ENCODE data around the gene DRAP1. TPM values are rescaled to one million over a fixed set of nuclear protein-coding genes. Genes with fewer than 3 reads are reported as not detected.
"Not testable (repeated sequence)": the region's sequence is repeated elsewhere in the genome, so short reads cannot be mapped to it uniquely, and the experiment has no call there.

Gene DRAP1
- total RNA-seq, 1 donor from 2014 or later = 69.8 TPM

DNA sequence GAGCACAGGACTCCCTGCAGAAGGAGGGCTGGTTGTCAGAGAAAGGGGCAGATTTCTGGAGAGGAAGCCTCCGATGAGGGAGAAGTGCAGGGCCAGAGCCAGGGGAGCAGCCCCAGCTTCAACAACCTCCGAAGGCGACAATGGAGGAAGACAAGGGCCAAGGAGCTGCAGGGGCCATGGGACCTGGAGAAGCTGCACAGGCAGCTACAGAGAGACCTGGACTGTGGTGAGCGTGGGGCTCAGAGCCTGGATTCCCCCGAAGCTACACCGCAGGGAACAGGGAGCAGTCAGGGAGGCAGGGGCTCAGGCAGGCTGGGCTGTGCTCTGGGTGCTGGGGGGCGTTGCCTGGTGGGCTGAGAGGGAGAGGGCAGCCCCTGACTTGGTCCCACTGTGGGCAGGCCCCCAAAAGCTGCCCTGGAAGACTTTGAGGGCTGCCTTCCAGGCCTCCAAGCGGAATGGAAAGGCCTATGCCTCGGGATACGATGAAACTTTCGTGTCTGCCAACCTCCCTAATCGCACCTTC lies 28.4 kb downstream of the DRAP1 start:
- ATAC-seq = no peak

DNA sequence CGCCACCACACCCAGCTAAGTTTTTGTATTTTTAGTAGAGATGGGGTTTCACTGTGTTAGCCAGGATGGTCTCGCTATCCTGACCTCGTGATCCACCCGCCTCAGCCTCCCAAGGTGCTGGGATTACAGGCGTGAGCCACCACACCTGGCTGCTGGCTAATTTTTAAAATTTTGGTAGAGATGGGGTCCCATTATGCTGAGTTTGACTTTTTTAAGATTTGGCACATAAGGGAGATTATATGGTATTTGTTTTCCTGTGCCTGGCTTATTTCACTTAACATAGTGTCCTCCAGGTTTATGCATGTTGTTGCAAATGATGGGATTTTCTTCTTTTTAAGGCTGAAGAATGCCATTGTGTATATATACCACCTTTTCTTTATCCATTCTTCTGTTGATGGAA lies 31.5 kb downstream of the DRAP1 start:
- intact Hi-C loops (cut with DNase I); ATAC-seq; DNase-seq (ENCODE audit: low spot score): not testable (repeated sequence)

More for the DNA sequence above, 28.4 kb downstream of the DRAP1 start:
- intact Hi-C loops (cut with DNase I) = no loop called here
- no peak for DNase-seq (ENCODE audit: low spot score)

DNA sequence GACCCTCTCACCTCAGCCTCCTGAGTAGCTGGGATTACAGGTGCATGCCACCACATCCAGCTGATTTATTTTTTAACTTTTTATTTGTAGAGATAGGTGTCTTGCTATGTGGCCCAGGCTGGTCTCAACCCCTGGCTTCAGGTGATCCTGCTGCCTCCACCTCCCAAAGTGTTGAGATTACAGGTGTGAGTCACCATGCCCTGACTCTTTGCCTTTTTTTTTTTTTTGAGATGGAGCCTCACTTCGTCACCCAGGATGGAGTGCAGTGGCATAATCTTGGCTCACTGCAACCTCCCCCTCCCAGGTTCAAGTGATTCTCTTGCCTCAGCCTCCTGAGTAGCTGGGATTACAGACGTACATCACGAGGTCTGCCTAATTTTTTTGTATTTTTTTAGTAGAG lies 32.4 kb downstream of the DRAP1 start:
- DNase-seq (ENCODE audit: low spot score); intact Hi-C loops (cut with DNase I); ATAC-seq: not testable (repeated sequence)

DNA sequence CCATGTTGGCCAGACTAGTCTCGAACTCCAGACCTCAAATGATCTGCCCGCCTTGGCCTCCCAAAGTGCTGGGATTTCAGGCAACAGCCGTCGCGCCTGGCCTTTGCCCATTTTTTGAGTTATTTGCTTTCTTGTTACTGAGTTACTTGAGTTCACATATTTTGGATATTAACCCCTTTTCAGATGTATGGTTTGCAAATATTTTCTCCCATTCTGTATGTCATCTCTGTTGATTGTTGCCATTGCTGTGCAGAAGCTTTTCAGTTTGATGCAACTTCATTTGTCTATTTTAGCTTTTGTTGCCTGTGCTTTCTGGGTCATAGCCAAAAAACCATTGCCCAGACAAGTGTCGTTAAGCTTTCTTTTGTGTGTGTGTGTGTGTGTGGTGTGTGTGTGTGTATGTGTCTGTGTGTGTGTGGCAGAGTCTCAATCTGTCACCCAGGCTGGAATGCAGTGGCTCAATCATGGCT lies 32.9 kb downstream of the DRAP1 start:
- intact Hi-C loops (cut with DNase I) = no loop called here
- DNase-seq (ENCODE audit: low spot score) = no peak
- ATAC-seq = no peak

DNA sequence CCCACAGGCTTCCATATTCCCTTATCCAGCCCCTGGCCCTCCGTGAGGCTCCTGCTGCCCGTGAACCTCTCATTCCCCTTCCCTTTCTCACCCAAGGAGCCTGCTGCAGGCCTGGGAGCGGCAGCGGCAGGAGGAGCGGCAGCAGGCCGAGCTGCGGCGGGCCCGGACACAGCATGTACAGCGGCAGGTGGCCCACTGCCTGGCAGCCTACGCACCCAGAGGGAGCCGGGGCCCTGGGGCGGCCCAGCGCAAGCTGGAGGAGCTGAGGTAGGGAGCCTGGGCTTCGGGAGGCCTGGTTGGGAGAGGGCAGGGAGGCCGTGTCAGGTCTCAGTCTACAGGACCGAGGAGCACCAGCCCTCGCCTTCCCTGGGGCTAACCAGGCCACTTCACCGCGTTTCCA lies 34.2 kb downstream of the DRAP1 start:
- no peak for ATAC-seq
- no peak for DNase-seq (ENCODE audit: low spot score)
- intact Hi-C loops (cut with DNase I) = no loop called here

DNA sequence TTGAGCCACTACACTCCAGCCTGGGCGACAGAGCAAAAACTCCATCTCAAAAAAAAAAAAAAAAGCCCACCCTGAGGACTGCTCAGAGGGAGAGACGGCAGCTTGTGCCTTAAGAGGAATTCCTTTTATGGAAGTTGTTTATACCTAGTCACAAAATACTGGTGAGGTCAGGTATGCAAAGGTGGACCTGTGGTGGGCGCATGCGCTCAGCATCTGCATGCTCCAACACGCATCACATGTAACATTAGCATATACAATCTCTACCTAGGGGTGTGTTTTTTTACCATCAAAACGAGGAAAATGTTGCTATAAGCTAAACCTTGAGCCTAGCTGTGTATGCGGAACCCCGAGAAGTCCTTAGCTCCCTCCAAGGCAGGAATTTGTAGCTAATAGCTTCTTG lies 35.5 kb downstream of the DRAP1 start:
- intact Hi-C loops (cut with DNase I) = no loop called here
- ATAC-seq = no peak
- no peak for DNase-seq (ENCODE audit: low spot score)

DNA sequence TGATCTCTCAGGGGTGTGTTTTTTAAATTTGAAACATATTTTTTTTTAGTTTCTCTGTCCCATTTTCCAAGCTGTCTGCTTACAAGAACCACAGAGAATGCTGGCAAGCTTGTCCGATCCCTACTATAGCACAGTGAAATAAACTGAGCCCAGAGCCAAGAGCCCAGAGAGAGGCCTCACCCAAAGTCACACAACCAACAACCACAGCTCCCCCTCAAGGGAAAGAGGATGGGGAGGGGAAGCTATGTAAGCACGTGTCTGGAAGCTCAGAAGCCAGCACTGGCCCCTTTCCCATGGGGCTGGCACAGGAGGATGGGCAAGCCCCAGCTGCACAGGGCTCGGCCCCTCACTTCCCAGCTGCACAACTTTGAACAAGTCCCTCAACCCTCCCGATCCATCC lies 39.1 kb downstream of the DRAP1 start:
- DNase-seq (ENCODE audit: low spot score) (no peak), ATAC-seq (no peak)
- intact Hi-C loops (cut with DNase I) = no loop called here

DNA sequence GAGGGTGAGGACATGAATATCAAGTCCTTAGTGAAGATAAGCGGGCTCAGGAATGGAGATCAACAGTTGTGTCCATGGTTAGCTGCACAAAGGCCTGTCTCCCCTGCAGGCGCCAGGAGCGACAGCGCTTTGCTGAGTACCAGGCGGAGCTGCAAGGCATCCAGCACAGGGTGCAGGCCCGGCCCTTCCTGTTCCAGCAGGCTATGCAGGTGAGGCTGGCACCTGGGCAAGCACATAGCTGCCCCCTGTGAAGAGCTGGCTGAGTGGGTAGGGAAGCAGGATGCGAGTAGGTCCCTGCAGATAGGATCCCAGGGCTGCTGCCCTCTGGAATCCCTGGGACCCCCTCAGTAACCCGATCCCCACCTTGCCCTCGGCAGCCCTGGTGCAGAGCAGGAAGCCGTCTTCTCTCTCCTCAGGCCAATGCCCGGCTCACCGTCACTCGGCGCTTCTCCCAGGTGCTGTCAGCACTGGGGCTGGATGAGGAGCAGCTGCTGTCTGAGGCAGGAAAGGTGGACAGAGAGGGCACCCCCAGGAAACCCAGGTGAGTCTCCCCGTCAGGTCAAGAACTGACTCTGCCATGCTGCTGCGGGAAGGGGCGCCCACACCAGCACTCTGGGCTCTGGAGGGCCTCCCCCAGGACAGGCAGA lies 39.7 kb downstream of the DRAP1 start:
- ATAC-seq (no peak), DNase-seq (ENCODE audit: low spot score) (no peak)
- intact Hi-C loops (cut with DNase I) = no loop called here

DNA sequence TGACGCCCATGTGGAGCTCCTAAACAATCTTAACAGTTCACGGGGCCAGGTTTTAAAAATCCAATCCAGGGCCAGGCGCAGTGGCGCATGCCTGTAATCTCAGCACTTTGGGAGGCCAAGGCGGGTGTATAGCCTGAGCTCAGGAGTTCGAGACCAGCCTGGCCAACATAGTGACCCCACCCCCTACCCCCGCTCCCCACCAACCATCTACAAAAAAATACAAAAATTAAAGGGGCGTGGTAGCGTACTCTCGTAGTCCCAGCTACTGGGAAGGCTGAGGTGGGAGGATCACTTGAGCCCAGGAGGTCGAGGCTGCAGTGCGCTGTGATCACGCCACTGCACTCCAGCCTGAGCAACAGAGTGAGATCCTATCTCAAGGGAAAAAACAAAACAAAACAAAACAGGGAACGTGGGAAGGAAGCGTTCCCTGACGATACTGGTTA lies 41.6 kb downstream of the DRAP1 start:
- intact Hi-C loops (cut with DNase I) = no loop called here
- DNase-seq (ENCODE audit: low spot score) (no peak), ATAC-seq (peak; percentile 22)

DNA sequence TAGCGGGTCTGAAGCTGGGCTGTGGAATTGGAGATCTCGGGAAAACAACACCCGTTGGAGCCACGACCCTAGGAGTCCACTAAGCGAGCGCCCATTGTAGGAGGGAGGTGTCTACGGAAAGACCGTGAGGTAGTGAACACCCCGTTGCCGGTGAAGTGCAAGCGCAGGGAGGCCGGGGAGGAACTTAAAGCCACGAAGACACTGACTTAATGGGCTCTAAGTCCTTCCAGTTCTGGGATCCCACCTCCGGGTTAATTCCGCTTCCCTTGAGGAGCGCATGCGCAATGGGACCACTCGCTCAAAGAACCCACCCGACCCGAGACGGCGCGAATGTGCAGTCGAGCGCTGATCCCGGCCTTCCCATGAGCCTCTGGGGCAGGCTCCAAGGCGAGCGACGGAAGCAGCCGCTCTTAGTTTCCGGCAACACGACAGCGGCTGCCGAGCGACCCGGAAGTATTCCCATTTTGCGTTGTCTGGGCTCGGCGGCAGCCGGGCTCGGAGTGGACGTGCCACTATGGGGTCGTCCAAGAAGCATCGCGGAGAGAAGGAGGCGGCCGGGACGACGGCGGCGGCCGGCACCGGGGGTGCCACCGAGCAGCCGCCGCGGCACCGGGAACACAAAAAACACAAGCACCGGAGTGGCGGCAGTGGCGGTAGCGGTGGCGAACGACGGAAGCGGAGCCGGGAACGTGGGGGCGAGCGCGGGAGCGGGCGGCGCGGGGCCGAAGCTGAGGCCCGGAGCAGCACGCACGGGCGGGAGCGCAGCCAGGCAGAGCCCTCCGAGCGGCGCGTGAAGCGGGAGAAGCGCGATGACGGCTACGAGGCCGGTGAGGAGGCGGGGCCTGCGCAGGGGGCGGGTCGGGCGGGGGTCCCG lies 42.3 kb downstream of the DRAP1 start, which contains the start of gene SART1:
TSS of gene SART1 (plus strand) at position 468 of the 874 bp plus-strand sequence. CDS start at position 515, 47 bp downstream.
- peak; percentile 98 for DNase-seq (ENCODE audit: low spot score)
- intact Hi-C loops (cut with DNase I) = no loop called here
- ATAC-seq = peak; percentile 99

DNA sequence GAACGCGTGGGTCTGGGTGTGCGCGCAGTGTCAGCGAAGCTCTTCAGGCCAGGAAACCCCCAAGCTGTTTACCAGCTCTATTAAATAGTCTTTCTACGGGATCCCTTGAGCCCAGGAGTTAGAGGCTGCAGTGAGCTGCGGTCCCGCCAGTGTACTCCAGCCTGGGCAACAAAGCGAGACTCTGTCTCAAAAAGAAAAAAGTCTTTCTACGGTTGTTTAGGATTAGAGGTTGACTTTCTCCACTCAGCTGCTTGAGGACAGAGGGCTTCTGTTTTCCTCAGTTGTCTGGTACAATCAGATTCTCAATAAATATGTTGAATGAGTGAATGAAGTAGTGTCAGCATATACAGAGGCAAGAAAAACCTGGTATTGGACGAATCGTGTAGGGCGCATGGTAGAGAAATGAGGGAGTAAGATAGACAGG lies 42.9 kb downstream of the DRAP1 start:
- DNase-seq (ENCODE audit: low spot score) (no peak), ATAC-seq (no peak)
- intact Hi-C loops (cut with DNase I) = no loop called here

DNA sequence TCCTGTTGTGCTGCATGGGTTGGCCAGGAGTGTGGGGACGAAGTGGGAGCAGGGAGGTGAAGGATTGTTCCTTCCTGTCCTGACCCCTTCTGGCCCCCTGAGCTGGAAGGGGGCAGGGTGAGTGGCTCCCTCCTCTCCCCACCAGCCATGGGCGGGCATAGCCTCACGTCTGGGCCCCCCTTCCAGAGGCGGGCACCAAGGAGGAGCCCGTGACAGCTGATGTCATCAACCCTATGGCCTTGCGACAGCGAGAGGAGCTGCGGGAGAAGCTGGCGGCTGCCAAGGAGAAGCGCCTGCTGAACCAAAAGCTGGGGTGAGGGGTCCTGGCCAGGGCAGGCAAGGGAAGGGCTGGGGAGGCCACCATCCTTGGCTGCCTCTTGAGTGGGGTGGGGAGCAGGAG lies 45.7 kb downstream of the DRAP1 start:
- ATAC-seq = no peak
- DNase-seq (ENCODE audit: low spot score) = no peak
- intact Hi-C loops (cut with DNase I) = no loop called here

DNA sequence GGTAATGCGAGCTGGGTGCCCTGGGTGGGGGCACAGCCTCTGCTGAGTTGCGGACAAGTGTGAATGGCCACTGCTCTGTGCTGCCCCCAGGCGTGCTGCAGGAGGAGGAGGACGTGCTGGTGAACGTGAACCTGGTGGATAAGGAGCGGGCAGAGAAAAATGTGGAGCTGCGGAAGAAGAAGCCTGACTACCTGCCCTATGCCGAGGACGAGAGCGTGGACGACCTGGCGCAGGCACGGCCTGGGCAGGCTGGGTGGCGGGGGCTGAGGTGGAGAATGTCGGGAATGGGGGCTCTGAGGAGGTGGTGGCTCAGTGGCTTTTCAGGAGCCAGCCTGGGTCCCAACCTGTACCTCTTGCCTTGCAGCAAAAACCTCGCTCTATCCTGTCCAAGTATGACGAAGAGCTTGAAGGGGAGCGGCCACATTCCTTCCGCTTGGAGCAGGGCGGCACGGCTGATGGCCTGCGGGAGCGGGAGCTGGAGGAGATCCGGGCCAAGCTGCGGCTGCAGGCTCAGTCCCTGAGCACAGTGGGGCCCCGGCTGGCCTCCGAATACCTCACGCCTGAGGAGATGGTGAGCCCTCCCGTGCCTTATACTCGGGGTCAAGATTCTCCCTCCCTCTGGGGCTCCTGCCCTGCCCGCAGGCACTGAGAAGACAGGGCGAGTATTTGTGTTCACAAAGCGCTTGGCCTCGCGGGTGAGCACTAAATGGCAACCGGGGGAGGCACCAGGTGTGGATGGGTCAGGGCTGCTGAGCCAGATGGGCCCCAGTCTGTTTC lies 46.9 kb downstream of the DRAP1 start:
- intact Hi-C loops (cut with DNase I) = no loop called here
- no peak for DNase-seq (ENCODE audit: low spot score)
- no peak for ATAC-seq

DNA sequence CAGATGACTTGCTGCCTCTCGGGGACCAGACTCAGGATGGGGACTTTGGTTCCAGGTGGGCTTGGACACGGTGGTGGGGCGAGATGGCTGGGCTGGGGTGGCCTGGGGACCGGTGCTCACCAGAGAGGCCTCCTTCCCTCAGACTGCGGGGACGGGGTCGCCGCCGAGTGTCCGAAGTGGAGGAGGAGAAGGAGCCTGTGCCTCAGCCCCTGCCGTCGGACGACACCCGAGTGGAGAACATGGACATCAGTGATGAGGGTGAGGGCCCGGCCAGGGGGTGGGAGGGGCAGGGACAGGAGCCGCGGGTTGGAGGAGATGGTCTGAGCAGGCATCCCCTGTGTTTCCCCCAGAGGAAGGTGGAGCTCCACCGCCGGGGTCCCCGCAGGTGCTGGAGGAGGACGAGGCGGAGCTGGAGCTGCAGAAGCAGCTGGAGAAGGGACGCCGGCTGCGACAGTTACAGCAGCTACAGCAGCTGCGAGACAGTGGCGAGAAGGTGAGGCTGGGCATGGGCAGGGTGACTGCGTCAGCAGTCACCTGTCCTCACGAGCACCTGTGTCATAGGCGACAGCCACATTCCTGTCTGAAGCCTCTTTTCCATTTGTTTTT lies 48.2 kb downstream of the DRAP1 start:
- ATAC-seq (no peak), DNase-seq (ENCODE audit: low spot score) (no peak)
- intact Hi-C loops (cut with DNase I) = no loop called here

DNA sequence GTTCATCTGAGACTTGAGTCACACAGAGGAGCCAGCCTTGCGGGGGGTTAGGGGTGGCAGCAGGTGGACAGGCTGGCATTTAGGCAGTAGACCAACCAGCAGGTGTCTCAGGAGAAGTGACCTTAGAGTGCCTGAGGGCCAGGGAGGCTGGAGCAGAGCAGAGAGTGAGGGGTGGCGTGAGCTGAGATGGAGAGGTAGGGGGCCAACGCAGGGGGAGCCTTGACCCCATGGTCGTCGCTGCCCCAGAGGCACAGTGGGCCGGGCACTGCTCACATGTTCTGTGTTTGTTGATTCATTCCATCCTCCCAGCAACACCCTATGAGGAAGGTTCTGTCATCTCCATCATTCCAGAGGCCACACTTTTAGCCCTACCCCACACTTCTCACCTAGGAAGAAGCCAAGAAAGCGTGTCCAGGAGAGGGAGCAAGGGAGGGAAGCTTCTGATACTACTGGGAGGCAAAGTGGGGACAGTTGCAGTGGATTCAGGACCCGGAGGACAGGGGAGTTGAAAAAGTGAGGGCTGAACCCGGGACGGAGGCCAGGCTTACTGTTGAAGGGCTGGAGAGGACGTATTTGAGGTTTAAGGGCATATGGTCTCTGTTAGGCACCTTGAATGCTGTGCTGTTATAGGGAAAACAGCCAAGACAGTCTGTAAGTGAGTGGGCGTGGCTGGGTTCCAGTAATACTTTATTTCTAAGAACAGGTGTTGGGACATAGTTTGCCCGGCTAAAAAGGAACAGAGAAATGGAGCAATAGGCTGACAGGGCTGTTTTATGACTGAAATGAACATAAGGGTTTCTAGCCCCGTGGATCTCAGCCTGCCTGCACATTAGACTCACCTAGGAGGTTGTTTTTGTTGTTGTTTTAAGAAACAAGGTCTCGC lies 49.6 kb downstream of the DRAP1 start:
- DNase-seq (ENCODE audit: low spot score) (no peak), ATAC-seq (no peak)
- intact Hi-C loops (cut with DNase I) = no loop called here

Data from sciatic nerve (tissue), 2 donors.